ENCODE measurements around the gene NFYA. TPM values are rescaled to one million over a fixed set of nuclear protein-coding genes. Genes with fewer than 3 reads are reported as not detected.

The NFYA gene
- total RNA-seq, 1 experiment from 2014 or later = 34.7 TPM

- Histone ChIP-seq H3K9me3 (ENCODE audit: control insufficient read depth, insufficient read depth, low read depth, low read length) (no peaks in the 10 kb centered on the region), H3K4me1 (ENCODE audit: control insufficient read depth, insufficient read depth, low read length) (no peaks in the 10 kb centered on the region), H3K27me3 (ENCODE audit: control insufficient read depth, insufficient read depth, low read length) (no peaks in the 10 kb centered on the region), H3K36me3 (ENCODE audit: control insufficient read depth, insufficient read depth, low read length) (peaks cover 42% of the 10 kb centered on the region), H3K4me3 (ENCODE audit: low read depth in 2 of 2, low read length in 2 of 2) (no peak overlapping the region), H3K27ac (ENCODE audit: low read length) (no peak overlapping the region)
- no TSS peak for BruUV-seq (replicated peaks)
- ChIA-PET POLR2A (no interaction called here), CTCF (no interaction called here)
- ATAC-seq = no peak
- in situ Hi-C loops (cut with HindIII; ENCODE audit: low pct_unique_long_range_greater_than_20kb, low sequenced_read_pairs) (no loop called here), intact Hi-C loops (cut with micrococcal nuclease; ENCODE audit: unreplicated experiment) (no loop called here)
- TF ChIP-seq CTCF (IDR thresholded peaks at IDR 0.05) (no peak), TCF7L2 (IDR thresholded peaks at IDR 0.05; ENCODE audit: low read depth, low read length) (no peak), SIN3A (IDR thresholded peaks at IDR 0.05; ENCODE audit: borderline replicate concordance, insufficient read depth, low read depth, low read length) (no peak), POLR2AphosphoS5 (IDR thresholded peaks at IDR 0.05; ENCODE audit: low read depth, low read length) (no peak)
- DNase-seq (ENCODE audit: low read depth, low spot score) = no peak
Observed at GRCh38 chr6:41083072-41083471, 10.3 kb downstream of the NFYA start.

- Histone ChIP-seq H3K27ac (ENCODE audit: low read length) (no peak overlapping the region), H3K9me3 (ENCODE audit: control insufficient read depth, insufficient read depth, low read depth, low read length) (no peaks in the 10 kb centered on the region), H3K27me3 (ENCODE audit: control insufficient read depth, insufficient read depth, low read length) (no peaks in the 10 kb centered on the region), H3K4me3 (ENCODE audit: low read depth in 2 of 2, low read length in 2 of 2) (no peak overlapping the region), H3K36me3 (ENCODE audit: control insufficient read depth, insufficient read depth, low read length) (peaks cover 32% of the 10 kb centered on the region), H3K4me1 (ENCODE audit: control insufficient read depth, insufficient read depth, low read length) (no peaks in the 10 kb centered on the region)
- POLR2A ChIA-PET = no interaction called here
- TF ChIP-seq TCF7L2 (IDR thresholded peaks at IDR 0.05; ENCODE audit: low read depth, low read length) = no peak
- TF ChIP-seq SIN3A (IDR thresholded peaks at IDR 0.05; ENCODE audit: borderline replicate concordance, insufficient read depth, low read depth, low read length) = no peak
- no peak for TF ChIP-seq POLR2AphosphoS5 (IDR thresholded peaks at IDR 0.05; ENCODE audit: low read depth, low read length)
- TF ChIP-seq REST (IDR thresholded peaks at IDR 0.05; ENCODE audit: insufficient read depth in 1 of 2, low read depth in 2 of 2, low read length in 1 of 2) = no peak
- TF ChIP-seq CTCF (IDR thresholded peaks at IDR 0.05) = no peak
- ATAC-seq (no peak), DNase-seq (ENCODE audit: low read depth, low spot score) (no peak)
- intact Hi-C loops (cut with micrococcal nuclease; ENCODE audit: unreplicated experiment) = no loop called here
- in situ Hi-C loops (cut with HindIII; ENCODE audit: low pct_unique_long_range_greater_than_20kb, low sequenced_read_pairs) = no loop called here
- CTCF ChIA-PET = no interaction called here
- no TSS peak for BruUV-seq (replicated peaks)
Observed at GRCh38 chr6:41085182-41085581, 12.4 kb downstream of the NFYA start.

Measured in Panc1 (cell line).